IPS-18a (cell line): ENCODE measurements around the gene UNC5C.

Source experiments
- H3K27ac ChIP-seq: one replicate; pipeline ENCODE4 v1.5.1; 2013; ENCODE audit warnings: low read length
- H3K27me3 ChIP-seq: one replicate; pipeline ENCODE4 v1.6.1; 2013; ENCODE audit warnings: mild to moderate bottlenecking, low read length; ENCODE audit not compliant: control insufficient read depth, insufficient read depth
- H3K36me3 ChIP-seq: one replicate; pipeline ENCODE4 v1.6.1; 2013; ENCODE audit warnings: low read depth, low read length; ENCODE audit not compliant: control insufficient read depth
- H3K4me1 ChIP-seq: one replicate; pipeline ENCODE4 v1.6.1; 2013; ENCODE audit warnings: low read depth, low read length; ENCODE audit not compliant: control insufficient read depth
- H3K4me3 ChIP-seq: one replicate; pipeline ENCODE4 v1.5.1; 2013; ENCODE audit warnings: low read length
- H3K9ac ChIP-seq: one replicate; pipeline ENCODE4 v1.6.1; 2013; ENCODE audit warnings: mild to moderate bottlenecking, low read length, moderate library complexity
- H3K9me3 ChIP-seq: one replicate; pipeline ENCODE4 v1.6.1; 2013; ENCODE audit warnings: low read depth, low read length; ENCODE audit not compliant: control insufficient read depth

The UNC5C gene

DNA sequence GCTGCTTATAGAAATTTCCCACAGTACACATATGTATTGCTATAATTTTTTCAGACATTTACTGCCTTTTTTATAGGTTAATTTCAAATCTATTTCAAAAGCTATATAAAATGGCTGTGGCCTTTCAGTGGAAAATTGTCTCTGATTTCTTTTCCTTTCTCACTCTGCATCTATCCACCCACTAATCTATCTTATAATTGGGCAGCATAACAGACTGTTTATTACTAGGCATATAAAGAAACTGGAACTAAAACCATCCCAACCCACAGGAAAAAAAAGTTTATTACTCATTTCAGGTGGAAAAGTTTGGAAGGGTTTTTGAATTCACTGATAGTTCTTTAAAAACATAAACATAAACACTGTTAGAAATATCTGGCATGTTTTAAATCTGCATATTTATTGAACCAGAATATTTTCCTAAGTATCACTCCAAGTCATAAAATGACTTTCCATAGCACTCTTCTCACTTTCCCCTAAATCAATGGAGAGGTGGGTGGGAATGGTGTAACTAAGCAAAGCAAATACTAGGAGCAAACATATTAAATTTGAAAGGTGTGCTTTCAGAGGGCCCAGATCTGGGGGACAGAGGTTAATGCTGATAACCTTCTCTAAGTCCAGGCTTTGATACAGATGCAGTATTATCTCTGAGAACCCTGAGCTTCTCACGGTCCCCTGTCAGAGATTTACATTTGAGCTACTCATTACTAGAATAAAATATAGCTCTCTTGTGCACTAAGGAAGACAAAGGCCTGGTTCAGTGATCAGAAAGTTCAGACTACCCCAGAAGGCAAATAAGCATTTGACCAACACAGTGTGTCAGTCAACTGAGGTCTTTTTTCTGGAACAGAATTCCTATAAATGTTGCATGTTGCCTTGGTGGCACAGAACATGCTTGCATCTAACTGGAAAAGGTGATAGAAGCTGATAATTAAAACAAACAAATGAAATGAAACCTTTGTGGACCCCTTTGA, 328.3 kb downstream of the UNC5C start:
- Histone ChIP-seq H3K9me3 (no peaks in the 10 kb centered on the region), H3K27ac (no peak overlapping the region), H3K9ac (no peak overlapping the region), H3K4me1 (no peaks in the 10 kb centered on the region), H3K27me3 (no peaks in the 10 kb centered on the region), H3K36me3 (no peaks in the 10 kb centered on the region), H3K4me3 (no peak overlapping the region)

DNA sequence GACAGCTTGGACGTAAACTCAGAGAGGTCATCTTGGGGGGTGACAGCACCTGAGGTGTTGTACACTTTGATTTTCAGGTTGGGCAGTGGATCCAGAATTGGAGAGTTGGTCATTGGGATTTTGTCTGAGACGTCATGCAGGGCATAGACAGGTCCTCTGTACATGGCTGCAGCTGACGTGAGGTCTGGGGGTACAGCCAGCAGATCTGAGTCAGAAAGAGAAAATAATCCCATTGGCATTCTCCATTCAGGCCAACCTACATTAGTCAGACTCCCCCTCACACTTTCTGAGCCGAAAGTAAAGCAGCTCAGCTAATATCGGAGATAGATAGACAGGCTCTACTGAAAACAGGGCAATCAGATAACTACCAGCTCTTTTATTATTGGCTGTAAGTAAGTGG, 329.7 kb downstream of the UNC5C start:
- Histone ChIP-seq H3K9ac (no peak overlapping the region), H3K36me3 (no peaks in the 10 kb centered on the region), H3K27ac (no peak overlapping the region), H3K4me3 (no peak overlapping the region), H3K4me1 (no peaks in the 10 kb centered on the region), H3K9me3 (no peaks in the 10 kb centered on the region), H3K27me3 (no peaks in the 10 kb centered on the region)

DNA sequence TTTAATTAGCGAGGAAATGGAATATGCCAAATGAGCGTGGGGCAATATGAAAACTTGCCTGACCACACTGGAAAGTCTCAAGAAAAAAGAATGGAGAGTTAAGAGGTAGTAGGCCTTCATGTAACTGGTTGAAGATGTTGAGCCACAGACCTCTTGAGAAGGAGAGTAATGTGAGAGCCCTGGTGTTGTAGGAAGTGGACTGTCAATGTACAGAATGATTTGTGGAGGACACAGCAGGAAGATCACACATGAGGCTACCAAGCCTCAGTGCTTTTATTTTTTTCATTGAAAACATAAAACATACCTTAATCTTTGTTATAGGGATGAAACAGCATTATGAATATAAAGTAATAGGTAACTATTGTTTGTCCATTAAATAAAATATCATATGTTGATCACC, 331.6 kb downstream of the UNC5C start:
- Histone ChIP-seq H3K27me3 (no peaks in the 10 kb centered on the region), H3K36me3 (no peaks in the 10 kb centered on the region), H3K9ac (no peak overlapping the region), H3K27ac (no peak overlapping the region), H3K4me3 (no peak overlapping the region), H3K4me1 (no peaks in the 10 kb centered on the region), H3K9me3 (no peaks in the 10 kb centered on the region)

- Histone ChIP-seq H3K9me3 (no peaks in the 10 kb centered on the region), H3K4me1 (no peaks in the 10 kb centered on the region), H3K27me3 (no peaks in the 10 kb centered on the region), H3K9ac (no peak overlapping the region), H3K4me3 (no peak overlapping the region), H3K27ac (no peak overlapping the region), H3K36me3 (no peaks in the 10 kb centered on the region)
These were observed 332.1 kb downstream of the UNC5C start for GRCh38 chr4:95216636-95217035.

DNA sequence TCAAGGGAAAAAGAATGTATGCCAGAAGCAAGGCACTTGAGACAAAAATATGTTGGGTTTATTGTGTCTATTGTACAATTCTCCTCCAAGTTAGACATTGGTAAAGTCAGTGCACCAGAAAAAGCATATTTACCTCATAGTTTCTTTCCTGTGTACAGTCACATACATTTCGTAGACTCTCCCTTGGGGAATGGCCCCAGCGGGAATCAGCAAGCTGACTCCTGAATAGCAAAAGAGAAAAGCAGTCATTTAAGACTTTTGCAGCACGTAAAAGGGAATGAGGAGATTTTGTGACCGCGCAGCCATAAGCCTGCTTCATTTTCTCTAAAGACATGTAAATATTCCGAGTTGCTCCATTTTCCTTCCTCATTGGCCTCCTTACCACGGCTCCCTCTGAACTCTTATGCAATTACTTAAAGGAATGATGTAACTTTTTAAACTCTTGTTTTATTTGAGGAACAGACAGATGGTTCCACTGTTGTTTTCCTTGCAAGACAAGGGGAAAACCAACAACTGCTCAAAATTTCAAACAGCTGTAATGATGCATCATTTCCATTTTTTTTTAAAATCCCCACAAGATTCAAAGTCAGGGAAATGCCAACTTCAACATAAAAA, 332.7 kb downstream of the UNC5C start:
- H3K9ac ChIP-seq = no peak overlapping the region
- no peaks in the 10 kb centered on the region for H3K36me3 ChIP-seq
- H3K4me1 ChIP-seq = no peaks in the 10 kb centered on the region
- no peaks in the 10 kb centered on the region for H3K27me3 ChIP-seq
- H3K4me3 ChIP-seq = no peak overlapping the region
- H3K27ac ChIP-seq = no peak overlapping the region
- H3K9me3 ChIP-seq = no peaks in the 10 kb centered on the region

DNA sequence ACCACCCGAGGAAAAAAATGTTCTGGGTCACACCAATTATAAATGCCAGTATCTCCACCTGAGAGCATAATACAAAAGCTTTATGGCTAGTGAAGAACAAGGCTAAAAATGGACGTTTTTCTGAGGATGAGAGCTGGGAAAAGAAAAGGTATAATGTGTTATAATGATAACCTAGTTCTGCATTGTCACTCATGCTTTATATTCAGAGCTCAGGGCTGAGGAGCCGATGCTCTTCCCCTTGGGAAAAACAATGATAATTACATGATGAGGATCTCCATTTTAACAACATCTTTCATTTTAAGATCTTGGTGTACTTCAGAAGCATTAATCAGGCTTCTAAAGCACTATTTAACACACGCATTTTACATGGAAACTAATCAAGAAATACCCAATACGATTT, 333.7 kb downstream of the UNC5C start:
- H3K36me3 ChIP-seq = no peaks in the 10 kb centered on the region
- H3K4me3 ChIP-seq = no peak overlapping the region
- no peaks in the 10 kb centered on the region for H3K9me3 ChIP-seq
- H3K27me3 ChIP-seq = no peaks in the 10 kb centered on the region
- no peak overlapping the region for H3K9ac ChIP-seq
- no peaks in the 10 kb centered on the region for H3K4me1 ChIP-seq
- H3K27ac ChIP-seq = no peak overlapping the region

GRCh38 chr4:95214408-95214807, 334.4 kb downstream of the UNC5C start:
- H3K4me1 ChIP-seq = no peaks in the 10 kb centered on the region
- H3K4me3 ChIP-seq = no peak overlapping the region

GRCh38 chr4:95213366-95213765, 335.4 kb downstream of the UNC5C start:
- no peaks in the 10 kb centered on the region for H3K27me3 ChIP-seq
- H3K4me3 ChIP-seq = no peak overlapping the region
- no peaks in the 10 kb centered on the region for H3K9me3 ChIP-seq
- H3K36me3 ChIP-seq = no peaks in the 10 kb centered on the region
- H3K4me1 ChIP-seq = no peaks in the 10 kb centered on the region
- H3K9ac ChIP-seq = no peak overlapping the region
- no peak overlapping the region for H3K27ac ChIP-seq

More at GRCh38 chr4:95214408-95214807, 334.4 kb downstream of the UNC5C start:
- Histone ChIP-seq H3K9ac (no peak overlapping the region), H3K36me3 (no peaks in the 10 kb centered on the region), H3K9me3 (no peaks in the 10 kb centered on the region), H3K27ac (no peak overlapping the region), H3K27me3 (no peaks in the 10 kb centered on the region)

DNA sequence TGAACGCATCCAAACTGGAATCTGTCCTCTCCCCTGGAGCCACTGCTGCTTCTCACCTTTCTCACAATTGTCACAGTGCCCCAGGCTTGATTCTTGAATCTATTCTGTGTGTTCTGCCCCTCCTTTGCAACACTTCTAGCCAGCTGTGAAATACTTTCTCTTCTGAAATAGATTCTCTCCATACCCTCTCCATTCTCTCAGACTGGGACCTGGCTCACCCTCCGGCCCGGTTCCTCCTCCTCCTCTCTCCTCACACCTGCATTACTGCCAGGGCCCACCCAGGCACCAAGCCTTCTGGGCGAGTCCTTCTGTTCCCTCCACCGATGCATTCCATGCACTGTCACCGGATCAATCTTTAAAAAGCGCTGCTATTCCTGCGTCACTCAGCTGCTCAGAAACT, 336.1 kb downstream of the UNC5C start:
- H3K9me3 ChIP-seq = no peaks in the 10 kb centered on the region
- no peaks in the 10 kb centered on the region for H3K27me3 ChIP-seq
- H3K36me3 ChIP-seq = no peaks in the 10 kb centered on the region
- H3K4me1 ChIP-seq = no peaks in the 10 kb centered on the region
- no peak overlapping the region for H3K27ac ChIP-seq
- H3K9ac ChIP-seq = no peak overlapping the region
- H3K4me3 ChIP-seq = no peak overlapping the region

- H3K27ac ChIP-seq = no peak overlapping the region
- no peaks in the 10 kb centered on the region for H3K36me3 ChIP-seq
- H3K4me1 ChIP-seq = no peaks in the 10 kb centered on the region
- H3K27me3 ChIP-seq = no peaks in the 10 kb centered on the region
- no peak overlapping the region for H3K4me3 ChIP-seq
- no peak overlapping the region for H3K9ac ChIP-seq
- no peaks in the 10 kb centered on the region for H3K9me3 ChIP-seq
These were observed 338.8 kb downstream of the UNC5C start for GRCh38 chr4:95209927-95210326.

GRCh38 chr4:95204873-95205272, 343.9 kb downstream of the UNC5C start:
- Histone ChIP-seq H3K27me3 (no peaks in the 10 kb centered on the region), H3K4me3 (no peak overlapping the region), H3K4me1 (no peaks in the 10 kb centered on the region), H3K27ac (no peak overlapping the region), H3K36me3 (no peaks in the 10 kb centered on the region), H3K9ac (no peak overlapping the region), H3K9me3 (no peaks in the 10 kb centered on the region)
